ENCODE results near the gene BPIFA3.

DNA sequence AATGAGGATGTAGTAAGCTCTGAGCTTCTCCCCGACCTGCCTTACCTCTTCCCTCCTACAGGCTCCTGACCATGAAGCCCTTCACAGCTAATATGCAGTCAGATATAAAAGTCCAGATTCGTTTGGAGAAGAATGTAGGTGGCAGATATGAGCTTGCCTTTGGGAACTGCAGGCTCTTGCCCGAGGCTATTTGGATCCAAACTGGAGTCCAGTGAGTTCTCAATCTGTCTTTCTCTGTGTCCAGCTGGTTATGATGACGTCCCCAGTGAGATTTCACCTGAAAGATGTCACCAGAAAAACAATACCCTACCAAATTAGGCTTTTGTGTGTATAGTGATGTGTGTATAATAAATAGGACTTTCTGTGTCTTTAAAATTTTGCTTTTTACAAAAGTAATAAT lies 14.7 kb upstream of the BPIFA3 start:
- TF ChIP-seq EZH2 (IDR thresholded peaks at IDR 0.05) (no peak), POLR2AphosphoS5 (IDR thresholded peaks at IDR 0.05; ENCODE audit: borderline replicate concordance, low read depth, low read length) (no peak)
